ENCODE data around the gene CHEK2.

Gene CHEK2

DNA sequence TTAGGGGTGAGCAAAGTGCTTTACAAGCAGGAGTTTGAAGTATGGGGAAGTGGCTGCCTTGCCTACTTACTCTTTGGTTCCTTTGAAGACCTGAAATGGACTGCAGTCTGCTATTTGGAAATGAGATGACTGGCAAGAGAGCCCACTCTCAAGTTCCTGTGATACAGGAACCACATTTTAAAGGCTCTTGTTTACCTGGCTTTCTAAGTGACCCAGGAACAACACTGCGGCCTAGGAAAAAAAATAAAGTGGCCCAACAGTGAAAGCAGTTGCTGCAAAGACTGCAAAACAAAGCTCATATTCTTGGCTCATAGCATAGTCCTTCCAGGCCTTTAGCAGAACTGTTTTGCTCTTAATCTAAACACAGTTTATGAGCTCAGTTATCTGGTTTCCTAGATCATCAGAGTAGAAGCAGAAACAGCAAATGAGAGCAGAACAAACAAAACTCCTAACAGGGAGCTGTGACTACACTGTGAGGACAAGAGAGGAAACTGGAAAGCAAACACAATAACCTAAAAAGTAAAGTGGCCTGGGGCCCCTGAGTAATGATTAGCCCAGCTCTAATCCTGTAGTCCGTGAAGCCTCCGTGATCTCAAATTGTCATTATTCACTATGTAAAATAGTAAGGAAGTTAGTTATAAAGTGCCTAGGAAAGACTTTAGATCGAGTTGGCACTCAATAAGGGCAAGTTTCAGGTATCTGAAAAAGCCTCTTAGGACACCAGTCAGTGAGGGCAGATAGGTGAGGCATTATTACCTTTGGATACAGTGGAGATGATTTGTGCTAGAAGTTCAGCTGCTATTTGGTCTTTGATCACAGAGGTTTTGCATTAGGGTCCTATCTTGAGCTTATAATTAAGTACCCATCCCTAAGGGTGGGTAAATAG, 42.4 kb upstream of the CHEK2 start:
- TF ChIP-seq POLR2AphosphoS5 (IDR thresholded peaks at IDR 0.05; ENCODE audit: low read depth), result no peak
- TF ChIP-seq SPI1 (IDR thresholded peaks at IDR 0.05; ENCODE audit: borderline replicate concordance, low read depth), result peak; percentile 63
- Histone ChIP-seq H3K27me3 (ENCODE audit: insufficient read depth, poor library complexity, severe bottlenecking) (no peaks in the 10 kb centered on the region), H3K27ac (replicated peaks) (peak overlapping the region; percentile 9; the same call in 1 of the 2 replicates), H3K4me3 (replicated peaks; ENCODE audit: insufficient read depth, low read length) (no peak overlapping the region)
- DNase-seq (ENCODE audit: low read depth in 1 of 2, low spot score in 1 of 2), result peak in 1 of 2 experiments; percentile 19

DNA sequence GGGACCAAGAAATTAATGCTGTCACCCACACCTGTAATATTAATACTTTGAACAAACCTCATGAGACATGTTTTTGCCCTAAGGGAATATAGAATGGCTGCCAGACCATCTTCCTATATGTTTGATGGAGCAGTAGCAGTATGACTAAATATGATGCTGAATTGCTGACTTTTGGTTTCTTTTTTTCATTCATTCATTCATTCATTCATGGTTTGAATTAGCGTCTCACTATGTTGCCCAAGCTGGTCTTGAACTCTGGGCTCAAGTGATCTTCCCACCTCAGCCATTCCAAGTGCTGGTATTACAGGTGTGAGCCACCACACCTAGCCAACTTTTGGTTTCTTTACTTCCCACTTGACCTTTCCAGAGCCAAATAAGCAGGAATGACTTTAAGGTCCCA, 38.7 kb upstream of the CHEK2 start:
- Histone ChIP-seq H3K4me3 (replicated peaks; ENCODE audit: insufficient read depth, low read length) (no peak overlapping the region), H3K27ac (replicated peaks) (no peak overlapping the region), H3K27me3 (ENCODE audit: insufficient read depth, poor library complexity, severe bottlenecking) (no peaks in the 10 kb centered on the region)
- TF ChIP-seq REST (IDR thresholded peaks at IDR 0.05; ENCODE audit: insufficient replicate concordance, low read depth) (no peak), SPI1 (IDR thresholded peaks at IDR 0.05; ENCODE audit: borderline replicate concordance, low read depth) (no peak), POLR2AphosphoS5 (IDR thresholded peaks at IDR 0.05; ENCODE audit: low read depth) (no peak), GABPA (IDR thresholded peaks at IDR 0.05; ENCODE audit: low read depth) (no peak)
- TF ChIP-seq, protein P1, sequence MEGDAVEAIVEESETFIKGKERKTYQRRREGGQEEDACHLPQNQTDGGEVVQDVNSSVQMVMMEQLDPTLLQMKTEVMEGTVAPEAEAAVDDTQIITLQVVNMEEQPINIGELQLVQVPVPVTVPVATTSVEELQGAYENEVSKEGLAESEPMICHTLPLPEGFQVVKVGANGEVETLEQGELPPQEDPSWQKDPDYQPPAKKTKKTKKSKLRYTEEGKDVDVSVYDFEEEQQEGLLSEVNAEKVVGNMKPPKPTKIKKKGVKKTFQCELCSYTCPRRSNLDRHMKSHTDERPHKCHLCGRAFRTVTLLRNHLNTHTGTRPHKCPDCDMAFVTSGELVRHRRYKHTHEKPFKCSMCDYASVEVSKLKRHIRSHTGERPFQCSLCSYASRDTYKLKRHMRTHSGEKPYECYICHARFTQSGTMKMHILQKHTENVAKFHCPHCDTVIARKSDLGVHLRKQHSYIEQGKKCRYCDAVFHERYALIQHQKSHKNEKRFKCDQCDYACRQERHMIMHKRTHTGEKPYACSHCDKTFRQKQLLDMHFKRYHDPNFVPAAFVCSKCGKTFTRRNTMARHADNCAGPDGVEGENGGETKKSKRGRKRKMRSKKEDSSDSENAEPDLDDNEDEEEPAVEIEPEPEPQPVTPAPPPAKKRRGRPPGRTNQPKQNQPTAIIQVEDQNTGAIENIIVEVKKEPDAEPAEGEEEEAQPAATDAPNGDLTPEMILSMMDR (IDR thresholded peaks at IDR 0.05; ENCODE audit: insufficient read depth, low read length), result no peak
- DNase-seq (ENCODE audit: low read depth in 1 of 2, low spot score in 1 of 2), result no peak

GRCh38 chr22:28779833-28780232, 38.2 kb upstream of the CHEK2 start:
- DNase-seq (ENCODE audit: low read depth in 1 of 2, low spot score in 1 of 2), result no peak
- Histone ChIP-seq H3K27me3 (ENCODE audit: insufficient read depth, poor library complexity, severe bottlenecking) (no peaks in the 10 kb centered on the region), H3K4me3 (replicated peaks; ENCODE audit: insufficient read depth, low read length) (no peak overlapping the region), H3K27ac (replicated peaks) (no peak overlapping the region)
- no peak for TF ChIP-seq REST (IDR thresholded peaks at IDR 0.05; ENCODE audit: insufficient replicate concordance, low read depth)
- TF ChIP-seq, protein P1 (IDR thresholded peaks at IDR 0.05; ENCODE audit: insufficient read depth, low read length), result no peak

GRCh38 chr22:28774378-28774777, 32.8 kb upstream of the CHEK2 start:
- H3K27ac ChIP-seq (replicated peaks), result no peak overlapping the region

More at GRCh38 chr22:28774378-28774777, 32.8 kb upstream of the CHEK2 start:
- DNase-seq (ENCODE audit: low read depth in 1 of 2, low spot score in 1 of 2), result no peak
- Histone ChIP-seq H3K4me3 (replicated peaks; ENCODE audit: insufficient read depth, low read length) (no peak overlapping the region), H3K27me3 (ENCODE audit: insufficient read depth, poor library complexity, severe bottlenecking) (no peaks in the 10 kb centered on the region)
- TF ChIP-seq POLR2AphosphoS5 (IDR thresholded peaks at IDR 0.05; ENCODE audit: low read depth) (no peak), SPI1 (IDR thresholded peaks at IDR 0.05; ENCODE audit: borderline replicate concordance, low read depth) (no peak), GABPA (IDR thresholded peaks at IDR 0.05; ENCODE audit: low read depth) (no peak), REST (IDR thresholded peaks at IDR 0.05; ENCODE audit: insufficient replicate concordance, low read depth) (no peak)
- TF ChIP-seq, protein P1 (IDR thresholded peaks at IDR 0.05; ENCODE audit: insufficient read depth, low read length), result no peak
